Measurements from ENCODE around the gene SLC22A16.

SLC22A16 gene

GRCh38 chr6:110430741-110431140 lies 45.7 kb downstream of the SLC22A16 start:
- no peak overlapping the region for H3K4me3 ChIP-seq (ENCODE audit: low read length)
- no peak for TF ChIP-seq CTCF (conservative IDR thresholded peaks at IDR 0.05; ENCODE audit: low read length)
- no peak for DNase-seq (ENCODE audit: low read depth)

- no peak for TF ChIP-seq CTCF (conservative IDR thresholded peaks at IDR 0.05; ENCODE audit: low read length)
- H3K4me3 ChIP-seq (ENCODE audit: low read length): no peak overlapping the region
- DNase-seq (ENCODE audit: low read depth): no peak
Observed at GRCh38 chr6:110430236-110430635, 46.2 kb downstream of the SLC22A16 start.

- H3K4me3 ChIP-seq (ENCODE audit: low read length): no peak overlapping the region
- DNase-seq (ENCODE audit: low read depth): no peak
- no peak for TF ChIP-seq CTCF (conservative IDR thresholded peaks at IDR 0.05; ENCODE audit: low read length)
Observed at GRCh38 chr6:110428153-110428552, 48.3 kb downstream of the SLC22A16 start.

- no peak for DNase-seq (ENCODE audit: low read depth)
- H3K4me3 ChIP-seq (ENCODE audit: low read length): no peak overlapping the region
- no peak for TF ChIP-seq CTCF (conservative IDR thresholded peaks at IDR 0.05; ENCODE audit: low read length)
Observed at GRCh38 chr6:110425816-110426215, 50.6 kb downstream of the SLC22A16 start.

- no peak for TF ChIP-seq CTCF (conservative IDR thresholded peaks at IDR 0.05; ENCODE audit: low read length)
- DNase-seq (ENCODE audit: low read depth): no peak
- H3K4me3 ChIP-seq (ENCODE audit: low read length): no peak overlapping the region
Observed at GRCh38 chr6:110422444-110422822, 54.0 kb downstream of the SLC22A16 start.

GRCh38 chr6:110421749-110422443 lies 54.5 kb downstream of the SLC22A16 start:
- no peak for DNase-seq (ENCODE audit: low read depth)
- no peak for TF ChIP-seq CTCF (conservative IDR thresholded peaks at IDR 0.05; ENCODE audit: low read length)
- H3K4me3 ChIP-seq (ENCODE audit: low read length): no peak overlapping the region

- no peak for TF ChIP-seq CTCF (conservative IDR thresholded peaks at IDR 0.05; ENCODE audit: low read length)
- no peak for DNase-seq (ENCODE audit: low read depth)
- H3K4me3 ChIP-seq (ENCODE audit: low read length): no peak overlapping the region
Observed at GRCh38 chr6:110419028-110419739, 57.2 kb downstream of the SLC22A16 start.

Data from AG10803 (cell line).